HG02678 (cell line): ENCODE results near the gene UVSSA.
"Not testable (repeated sequence)": the region's sequence is repeated elsewhere in the genome, so short reads cannot be mapped to it uniquely, and the experiment has no call there.

Experiments
- ATAC-seq: cut with Tn5 transposase; IDR thresholded peaks from one replicate; pipeline ENCODE4 v1.9.1; 2021; ENCODE audit warnings: mild to moderate bottlenecking, moderate library complexity; ENCODE audit not compliant: unreplicated experiment

The UVSSA gene

GRCh38 chr4:1329408-1330371 lies 17.3 kb upstream of the UVSSA start:
- no peak for ATAC-seq

DNA sequence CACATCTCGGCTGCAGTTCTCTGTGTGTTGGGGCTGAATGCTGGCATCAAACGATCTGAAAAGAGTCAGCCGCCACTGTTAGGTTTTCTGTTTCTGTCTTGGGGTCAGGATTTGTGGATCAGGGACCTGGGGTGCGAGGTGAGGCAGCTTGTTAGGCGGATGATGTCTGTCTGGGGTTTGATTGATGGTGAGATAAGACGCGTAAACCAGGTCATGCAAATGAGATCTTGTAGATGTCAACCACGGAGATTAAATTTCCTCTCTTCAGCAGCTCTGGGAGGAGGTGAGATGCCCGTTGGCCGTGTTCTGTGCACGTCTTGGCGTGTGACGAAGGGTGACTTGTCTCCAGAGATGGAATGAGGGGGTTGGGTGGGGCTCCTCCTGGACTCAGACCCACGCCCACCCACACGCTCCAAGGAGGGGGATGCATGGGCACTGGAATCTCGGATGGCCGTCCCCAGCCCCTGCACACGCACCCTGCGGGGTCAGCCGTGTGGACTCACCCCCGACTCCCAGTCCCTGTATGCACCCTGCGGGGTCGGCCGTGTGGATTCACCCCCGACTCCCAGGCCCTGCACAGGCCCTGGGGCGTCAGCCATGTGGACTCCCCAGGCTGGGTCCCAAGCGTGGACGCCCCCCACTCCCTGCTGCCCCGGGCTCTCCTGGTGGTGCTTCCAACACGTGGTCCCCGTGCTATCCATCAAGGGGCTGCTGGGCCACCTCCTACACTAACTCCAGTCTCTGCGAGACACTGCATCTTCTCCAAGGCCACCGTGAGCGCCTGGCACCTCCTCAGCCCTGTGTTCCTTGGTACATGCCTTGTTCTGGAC lies 16.0 kb upstream of the UVSSA start:
- ATAC-seq, result no peak

DNA sequence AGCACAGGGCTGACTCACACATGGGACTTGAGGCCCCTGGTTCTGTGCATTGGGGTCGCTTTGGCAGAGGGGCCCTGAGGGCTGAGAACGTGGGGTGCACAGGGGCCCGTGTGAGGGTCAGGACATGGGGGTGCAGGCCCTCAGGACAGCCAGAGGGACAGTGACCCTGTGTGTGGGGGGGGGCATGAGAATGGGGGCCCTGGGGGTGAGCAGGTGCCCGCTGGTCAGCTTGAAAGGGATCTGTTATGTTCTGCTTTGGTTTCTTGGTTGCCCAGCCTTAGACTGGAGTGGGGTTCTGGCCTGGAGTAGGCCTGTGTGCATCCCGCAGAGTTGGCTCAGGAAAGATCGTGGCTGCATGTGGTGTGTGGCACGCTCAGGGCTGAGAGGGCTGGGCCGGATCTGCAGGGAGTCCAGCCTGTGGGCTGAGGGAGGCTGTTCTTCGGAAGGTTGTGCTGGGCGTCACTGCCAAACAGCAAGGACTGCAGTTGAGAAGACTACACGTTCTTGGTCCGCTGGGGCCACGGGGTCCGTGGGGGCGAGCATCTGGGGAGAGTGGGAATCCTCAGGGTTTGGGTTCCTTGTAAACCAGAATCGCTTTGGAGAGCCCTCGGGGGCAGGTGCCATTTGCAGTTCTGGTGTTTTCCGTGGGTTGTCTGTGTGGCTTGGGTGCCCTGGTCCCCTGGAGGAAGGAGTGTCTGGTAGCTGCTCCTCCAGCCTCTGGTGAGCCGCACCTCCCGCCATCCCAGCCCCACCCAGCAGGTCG lies 15.2 kb upstream of the UVSSA start:
- no peak for ATAC-seq

DNA sequence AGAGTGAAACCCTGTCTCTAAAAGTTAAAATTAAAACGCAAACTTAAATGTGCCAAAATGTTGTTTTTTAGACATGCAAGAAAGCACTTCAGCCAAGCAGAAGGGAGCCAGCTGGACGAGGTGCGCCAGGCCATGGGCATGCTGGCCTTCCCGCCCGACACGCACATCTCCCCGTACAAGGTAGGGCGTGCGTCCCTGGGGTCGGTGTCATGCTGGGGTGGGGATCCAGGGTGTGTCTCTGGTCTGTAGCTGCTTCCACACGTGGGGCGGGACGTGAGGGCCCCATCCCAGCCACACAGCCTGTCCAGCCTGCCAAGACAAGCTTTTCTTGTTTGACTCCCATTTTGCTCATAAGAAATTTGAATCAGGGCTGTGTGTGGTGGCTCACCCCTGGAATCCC lies 14.3 kb upstream of the UVSSA start:
- ATAC-seq, result no peak

DNA sequence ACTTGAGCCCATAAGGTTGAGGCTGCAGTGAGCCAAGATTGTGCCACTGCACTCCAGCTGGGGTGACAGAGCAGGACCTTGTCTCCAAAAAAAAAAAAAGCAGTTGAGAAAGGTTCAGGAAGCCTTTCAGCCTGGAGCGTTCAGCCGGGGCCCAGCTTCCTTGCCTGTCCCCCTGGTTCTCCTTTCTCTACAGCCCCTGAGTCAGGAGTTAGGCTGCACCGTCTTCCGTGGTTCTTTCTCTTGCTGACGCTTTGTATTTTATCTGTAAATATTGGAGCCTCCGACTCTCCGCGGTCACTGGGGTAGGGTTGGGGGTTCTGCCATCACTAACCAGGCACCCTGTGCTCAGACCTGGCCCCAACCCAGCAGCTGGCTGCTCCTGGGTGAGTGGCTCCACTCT lies 13.8 kb upstream of the UVSSA start:
- ATAC-seq, result no peak

GRCh38 chr4:1333851-1334578 lies 13.0 kb upstream of the UVSSA start:
- ATAC-seq, result not testable (repeated sequence)

DNA sequence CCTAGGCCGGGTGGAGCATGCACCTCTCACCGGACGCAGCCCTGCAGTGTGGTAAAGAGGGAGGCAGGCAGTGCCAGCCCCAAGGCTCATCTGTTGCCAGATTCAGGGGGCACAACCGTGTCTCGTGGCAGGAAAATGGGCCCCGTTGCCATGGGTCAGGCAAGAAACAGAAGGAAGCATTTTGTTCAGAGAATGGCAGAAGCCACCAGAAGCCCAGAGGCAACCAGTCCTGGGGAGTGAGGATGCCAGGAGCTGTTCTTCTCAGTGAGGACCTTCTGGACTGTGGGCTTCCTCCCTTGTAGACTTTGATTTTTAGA lies 12.5 kb upstream of the UVSSA start:
- ATAC-seq, result no peak

- not testable (repeated sequence) for ATAC-seq
These were observed 11.7 kb upstream of the UVSSA start for GRCh38 chr4:1335193-1335883.

- no peak for ATAC-seq
These were observed 10.9 kb upstream of the UVSSA start for GRCh38 chr4:1336088-1336491.

DNA sequence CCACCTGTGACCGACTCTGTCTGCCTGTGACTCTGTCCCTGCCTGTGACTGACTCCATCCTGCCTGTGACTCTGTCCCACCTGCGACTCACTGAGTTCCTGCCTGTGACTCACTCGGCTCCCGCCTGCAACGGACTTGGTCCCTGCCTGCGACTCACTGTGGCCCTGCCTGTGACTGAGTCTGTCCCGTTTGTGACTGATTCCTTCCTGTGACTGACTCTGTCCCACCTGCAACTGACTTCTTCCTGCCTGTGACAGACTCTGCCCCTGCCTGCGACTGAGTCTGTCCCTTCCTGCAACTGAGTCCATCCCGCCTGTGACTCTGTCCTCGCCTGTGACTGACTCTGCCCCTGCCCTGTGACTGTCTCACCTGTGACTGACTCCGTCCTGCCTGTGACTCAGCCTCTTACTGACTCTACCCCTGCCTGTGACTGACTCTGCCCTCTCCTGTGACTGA lies 9.6 kb upstream of the UVSSA start:
- ATAC-seq, result no peak

GRCh38 chr4:1337951-1338751 lies 8.9 kb upstream of the UVSSA start:
- no peak for ATAC-seq

DNA sequence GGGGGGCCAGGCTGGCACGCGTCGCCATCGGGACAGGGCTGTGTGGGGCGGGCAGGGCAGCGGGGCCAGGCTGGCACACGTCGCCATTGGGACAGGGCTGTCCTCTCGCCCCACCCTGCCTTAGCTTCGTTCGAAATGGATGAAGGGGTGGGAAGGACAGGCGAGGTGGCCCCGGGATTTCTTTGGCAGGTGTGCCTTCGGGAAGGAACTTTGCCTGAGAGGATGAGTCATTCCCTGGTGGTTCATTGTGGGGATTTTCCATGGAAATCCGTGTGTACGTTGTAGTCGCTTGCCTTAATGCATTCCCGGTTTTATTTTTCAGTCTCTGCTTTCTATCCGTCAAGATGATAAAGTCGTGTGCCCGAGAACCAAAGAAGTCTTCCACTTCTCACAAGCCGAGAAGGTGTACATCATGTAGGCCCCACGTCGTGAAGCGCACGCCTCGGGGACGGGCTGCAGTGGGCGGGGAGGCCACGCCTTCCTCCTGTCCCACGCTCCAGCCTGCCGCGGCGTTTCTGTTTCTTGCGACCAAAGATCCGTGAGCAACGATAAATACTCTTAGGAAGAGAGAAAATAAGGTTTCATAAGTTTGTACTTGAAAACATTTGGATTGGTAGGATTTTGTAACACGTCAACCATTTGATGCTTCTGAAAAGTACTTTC lies 8.1 kb upstream of the UVSSA start:
- no peak for ATAC-seq

DNA sequence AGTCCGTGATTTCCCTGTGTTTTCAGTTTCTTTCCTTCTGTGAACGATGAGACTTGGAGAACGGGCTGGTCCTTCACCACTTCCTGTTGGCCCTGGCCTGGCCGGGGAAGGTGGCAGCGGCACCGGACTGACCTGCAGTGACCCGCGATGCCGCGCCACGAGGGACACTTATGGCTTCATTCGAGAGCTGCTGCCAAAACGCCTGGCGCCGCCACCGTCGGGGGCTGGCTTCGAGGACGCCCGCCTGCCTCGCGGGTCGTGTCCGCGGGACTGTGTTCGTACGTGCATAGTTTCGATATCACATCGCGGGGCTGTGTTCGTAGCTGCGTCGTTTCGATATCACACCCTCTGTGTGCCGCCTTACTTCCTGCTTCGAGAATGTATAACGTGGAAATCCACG lies 7.5 kb upstream of the UVSSA start:
- ATAC-seq, result no peak

DNA sequence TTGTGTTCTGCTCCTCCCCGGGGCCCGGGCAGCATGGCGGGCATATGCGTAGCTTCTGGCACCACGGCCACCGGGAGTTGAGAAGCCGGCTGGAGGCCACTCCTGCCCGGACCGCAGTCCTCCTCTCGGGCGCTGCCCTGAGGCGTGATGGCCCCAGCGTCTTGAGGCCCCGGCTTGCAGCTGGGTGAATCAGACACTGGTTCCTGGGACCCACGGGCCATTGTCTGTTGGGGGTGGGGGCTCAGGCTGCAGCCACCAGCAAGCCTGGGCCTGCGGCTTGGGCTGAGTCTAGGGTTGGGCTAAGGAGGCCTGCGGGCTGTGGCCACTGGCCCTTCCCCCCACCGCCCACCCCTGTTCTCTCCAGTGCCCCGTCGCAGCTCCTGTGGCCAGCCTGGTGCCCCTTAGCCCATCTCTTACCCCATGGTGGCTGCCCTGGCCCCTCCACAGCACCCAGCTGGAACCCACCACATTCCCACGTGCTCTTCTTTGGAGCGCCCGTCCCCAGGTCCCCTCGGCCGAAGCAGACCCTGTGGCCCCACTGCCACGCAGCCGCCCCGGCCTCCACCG lies 6.7 kb upstream of the UVSSA start:
- no peak for ATAC-seq

DNA sequence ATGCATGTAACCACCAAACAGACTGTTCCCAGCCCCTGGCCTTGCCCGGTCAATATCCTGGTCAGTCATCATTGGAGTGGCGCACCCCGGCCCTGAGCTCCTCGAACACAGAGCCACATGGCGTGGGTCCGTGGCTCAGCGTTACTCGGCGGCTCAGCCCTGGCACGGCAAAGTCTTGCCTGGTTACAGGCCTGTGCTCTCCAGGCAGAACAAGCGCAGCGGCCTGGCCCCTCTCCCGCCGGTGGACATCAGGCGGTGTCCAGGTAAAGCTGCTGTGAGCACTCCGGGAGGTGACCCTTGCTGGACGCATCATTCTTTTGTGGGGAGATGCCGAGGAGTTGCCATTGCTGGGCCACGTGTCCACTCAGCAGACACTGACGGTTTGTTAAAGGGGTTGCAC lies 6.1 kb upstream of the UVSSA start:
- ATAC-seq, result no peak

DNA sequence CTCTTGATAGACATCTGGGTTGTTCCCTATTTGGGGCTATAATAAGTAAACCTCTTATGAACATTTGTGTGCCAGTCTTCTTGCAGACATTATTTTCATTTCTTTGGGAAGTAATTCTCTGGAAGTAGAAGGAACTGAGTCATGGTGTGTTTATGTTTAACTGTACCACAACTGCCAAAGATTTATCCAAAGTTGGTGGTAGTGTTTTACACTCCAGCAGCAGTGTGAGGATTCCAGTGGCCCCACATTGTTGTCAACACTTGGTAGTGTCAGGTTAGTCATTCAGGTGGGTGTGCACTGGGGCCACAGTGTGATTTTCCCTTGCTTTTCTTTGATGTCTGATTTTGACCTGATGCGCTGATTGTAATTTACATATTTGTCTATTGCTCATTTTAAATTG lies 5.0 kb upstream of the UVSSA start:
- no peak for ATAC-seq

DNA sequence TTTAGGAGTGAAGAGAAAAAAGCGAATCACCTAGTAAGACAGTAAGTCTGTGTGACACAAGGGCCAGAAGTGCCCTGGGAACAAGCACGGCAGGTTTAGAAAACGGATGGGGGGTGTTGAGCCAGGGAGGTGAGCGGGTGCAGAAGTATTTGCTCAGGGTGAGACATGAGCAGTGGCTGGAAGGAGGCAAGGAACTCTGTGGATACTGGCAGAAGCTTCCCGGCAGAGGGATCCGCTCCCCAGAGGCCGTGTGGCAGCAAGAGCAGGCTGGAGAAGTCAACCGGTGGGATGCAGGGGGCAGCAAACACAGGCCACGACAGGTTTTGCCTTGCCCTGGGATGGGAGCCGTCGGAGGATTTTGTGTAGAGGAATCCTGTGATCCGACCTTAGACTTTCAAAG lies 2.3 kb upstream of the UVSSA start:
- ATAC-seq, result no peak
